Gastrocnemius medialis (tissue), 4 donors: ENCODE data around the gene WWOX. TPM values are rescaled to one million over a fixed set of nuclear protein-coding genes. Genes with fewer than 3 reads are reported as not detected.

Experiments used
- ATAC-seq, 2 donors: fragments of 150-250 bp; one replicate each; pipeline ENCODE4 v1.9.1; 2016
- DNase-seq, 2 donors: peaks; one replicate each; pipeline ENCODE4 v3.0.0-alpha.2; 2019
- H3K27ac ChIP-seq, 4 donors: fragments of 200-600 bp; sonication (generic); 1 replicate in 1 of 4; 2 replicates in 3 of 4; pipeline ENCODE4 v1.5.1; 2016 to 2018; ENCODE audit warnings: mild to moderate bottlenecking in 2 of 4, moderate library complexity in 1 of 4
- H3K27me3 ChIP-seq, 3 donors: fragments of 200-600 bp; sonication (generic) in 2 of 3; 1 replicate in 1 of 3; 2 replicates in 2 of 3; pipeline versions ENCODE4 v1.5.1 to v1.6.0; 2016 to 2019; ENCODE audit warnings: mild to moderate bottlenecking in 1 of 3, moderate library complexity in 1 of 3
- H3K36me3 ChIP-seq, 2 donors: fragments of 200-600 bp; sonication (generic) in 1 of 2; one replicate each; pipeline ENCODE4 v1.5.1; 2017 to 2018
- H3K4me1 ChIP-seq, 2 donors: fragments of 200-600 bp; sonication (generic) in 1 of 2; one replicate each; pipeline ENCODE4 v1.5.1; 2016 to 2017; ENCODE audit warnings: mild to moderate bottlenecking in 2 of 2
- H3K4me3 ChIP-seq, 4 donors: fragments of 200-600 bp; sonication (generic) in 3 of 4; 1 replicate in 1 of 4; 2 replicates in 3 of 4; pipeline ENCODE4 v1.5.1; 2016 to 2019; ENCODE audit warnings: mild to moderate bottlenecking in 2 of 4
- H3K9me3 ChIP-seq, 3 donors: fragments of 200-600 bp; sonication (generic) in 2 of 3; 1 replicate in 1 of 3; 2 replicates in 2 of 3; pipeline ENCODE4 v1.5.1; 2016 to 2019
- CTCF ChIP-seq, 5 experiments: fragments of 450-650 bp in 3 of 5; fragments of 200-600 bp in 2 of 5; sonication (generic) in 2 of 5; IDR thresholded peaks in 4 of 5; conservative IDR thresholded peaks in 1 of 5; 1 replicate in 4 of 5; 2 replicates in 1 of 5; pipeline ENCODE4 v1.5.1; 2016 to 2019; ENCODE audit warnings: antibody characterized with exemption in 5 of 5, mild to moderate bottlenecking in 3 of 5, moderate library complexity in 3 of 5
- POLR2A ChIP-seq, 2 donors: fragments of 450-650 bp; IDR thresholded peaks; one replicate each; pipeline ENCODE4 v1.6.1; 2017; ENCODE audit warnings: antibody characterized with exemption in 2 of 2, mild to moderate bottlenecking in 2 of 2, moderate library complexity in 2 of 2
- in situ Hi-C, 4 donors: fragments of 200-750 bp; cut with MboI; loops; one replicate each; pipeline versions ENCODE4 v1.15.0 to v1.8.0; 2017; ENCODE audit warnings: low sequenced_read_pairs in 4 of 4
- intact Hi-C: fragments of 100-400 bp; cut with DNase I; formaldehyde crosslinking; loops from one replicate; pipeline ENCODE4 v1.15.1; 2023; ENCODE audit warnings: low total_unique reads
- total RNA-seq, 4 donors: library from RNA; depleted of rRNA; stranded (reverse); fragments of >200 nt; gene quantifications; one replicate each; pipeline versions ENCODE4 v1.1.0 to v1.2.3, GENCODE V29; 2016

The WWOX gene
- total RNA-seq, 4 donors from 2014 or later = 3.3 to 13.0 (median 6.0) TPM

GRCh38 chr16:78257376-78257728, 157.9 kb downstream of the WWOX start:
- ATAC-seq = no peak
- H3K27me3 ChIP-seq = no peaks in the 10 kb centered on the region
- no peak for TF ChIP-seq POLR2A (IDR thresholded peaks at IDR 0.05)
- no peak for TF ChIP-seq CTCF (IDR thresholded peaks at IDR 0.05 in 4 of 5, conservative IDR thresholded peaks at IDR 0.05 in 1 of 5)
- DNase-seq = no peak
- H3K9me3 ChIP-seq = no peaks in the 10 kb centered on the region
- H3K4me3 ChIP-seq = no peak overlapping the region
- H3K4me1 ChIP-seq = no peaks in the 10 kb centered on the region
- no peak overlapping the region for H3K27ac ChIP-seq
- H3K36me3 ChIP-seq = no peaks in the 10 kb centered on the region
- intact Hi-C loops (no loop called here), in situ Hi-C loops (no loop called here)

DNA sequence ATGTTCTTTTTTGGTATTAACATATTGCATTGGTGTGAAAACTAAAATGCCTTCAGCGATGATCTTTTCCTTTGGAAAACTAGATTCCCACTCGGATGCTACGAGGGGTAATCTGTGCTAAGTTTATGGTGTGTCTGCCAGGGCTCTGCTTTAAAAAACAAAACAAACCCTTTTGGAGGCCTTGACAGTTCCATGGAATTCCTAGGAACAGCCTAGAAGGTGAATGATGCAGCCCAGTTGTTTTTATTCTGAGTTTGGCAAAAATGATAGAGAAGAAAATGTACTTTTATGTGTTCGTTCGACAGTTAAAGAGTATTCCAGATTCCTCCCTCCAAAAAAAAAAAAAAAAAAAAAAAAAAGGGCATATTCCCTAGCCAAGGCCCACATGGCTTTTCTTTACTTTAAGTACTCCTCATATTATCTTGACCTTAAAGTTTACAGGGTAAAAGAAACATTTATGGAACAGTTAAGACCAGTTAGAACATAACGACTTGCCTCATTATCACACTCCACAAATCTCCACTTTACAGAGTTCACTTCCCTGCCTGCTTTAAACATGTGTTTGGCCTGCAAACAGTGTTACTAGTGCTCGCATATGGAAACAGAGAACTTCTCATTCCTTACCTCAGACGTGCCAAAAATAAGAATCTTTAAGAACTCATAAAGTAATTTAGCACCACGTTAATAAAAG, 159.1 kb downstream of the WWOX start:
- H3K4me1 ChIP-seq = no peaks in the 10 kb centered on the region
- H3K27me3 ChIP-seq = no peaks in the 10 kb centered on the region
- no peaks in the 10 kb centered on the region for H3K36me3 ChIP-seq
- H3K9me3 ChIP-seq = no peaks in the 10 kb centered on the region
- DNase-seq (no peak), ATAC-seq (no peak)
- intact Hi-C loops = no loop called here
- TF ChIP-seq CTCF (IDR thresholded peaks at IDR 0.05 in 4 of 5, conservative IDR thresholded peaks at IDR 0.05 in 1 of 5) = no peak
- no peak for TF ChIP-seq POLR2A (IDR thresholded peaks at IDR 0.05)
- no peak overlapping the region for H3K4me3 ChIP-seq
- no peak overlapping the region for H3K27ac ChIP-seq
- in situ Hi-C loops = no loop called here

- in situ Hi-C loops = no loop called here
- H3K36me3 ChIP-seq = no peaks in the 10 kb centered on the region
- H3K27me3 ChIP-seq = no peaks in the 10 kb centered on the region
- no peak overlapping the region for H3K27ac ChIP-seq
- TF ChIP-seq POLR2A (IDR thresholded peaks at IDR 0.05) = no peak
- no peak for TF ChIP-seq CTCF (IDR thresholded peaks at IDR 0.05 in 4 of 5, conservative IDR thresholded peaks at IDR 0.05 in 1 of 5)
- H3K4me3 ChIP-seq = no peak overlapping the region
- H3K4me1 ChIP-seq = no peaks in the 10 kb centered on the region
- no peak for DNase-seq
- intact Hi-C loops = no loop called here
- no peaks in the 10 kb centered on the region for H3K9me3 ChIP-seq
- no peak for ATAC-seq
Measured at GRCh38 chr16:78259873-78260272, 160.4 kb downstream of the WWOX start.

GRCh38 chr16:78264642-78265041, 165.2 kb downstream of the WWOX start:
- no peaks in the 10 kb centered on the region for H3K27me3 ChIP-seq
- H3K4me1 ChIP-seq = no peaks in the 10 kb centered on the region
- no peak overlapping the region for H3K27ac ChIP-seq
- TF ChIP-seq POLR2A (IDR thresholded peaks at IDR 0.05) = no peak
- TF ChIP-seq CTCF (IDR thresholded peaks at IDR 0.05 in 4 of 5, conservative IDR thresholded peaks at IDR 0.05 in 1 of 5) = no peak
- H3K36me3 ChIP-seq = no peaks in the 10 kb centered on the region
- no peak for ATAC-seq
- no peak overlapping the region for H3K4me3 ChIP-seq
- in situ Hi-C loops = no loop called here
- no peak for DNase-seq
- intact Hi-C loops = no loop called here
- no peaks in the 10 kb centered on the region for H3K9me3 ChIP-seq

- intact Hi-C loops = no loop called here
- ATAC-seq = no peak
- in situ Hi-C loops = no loop called here
Measured at GRCh38 chr16:78269256-78269655, 169.8 kb downstream of the WWOX start.

More at GRCh38 chr16:78269256-78269655, 169.8 kb downstream of the WWOX start:
- no peaks in the 10 kb centered on the region for H3K36me3 ChIP-seq
- no peak for DNase-seq
- H3K9me3 ChIP-seq = no peaks in the 10 kb centered on the region
- H3K27me3 ChIP-seq = no peaks in the 10 kb centered on the region
- H3K4me1 ChIP-seq = no peaks in the 10 kb centered on the region
- TF ChIP-seq POLR2A (IDR thresholded peaks at IDR 0.05) (no peak), CTCF (IDR thresholded peaks at IDR 0.05 in 4 of 5, conservative IDR thresholded peaks at IDR 0.05 in 1 of 5) (no peak)
- no peak overlapping the region for H3K4me3 ChIP-seq
- no peak overlapping the region for H3K27ac ChIP-seq
